Keratinocyte (primary cell): ENCODE data around the gene POU2F2. TPM values are rescaled to one million over a fixed set of nuclear protein-coding genes. Genes with fewer than 3 reads are reported as not detected.
A peak's percentile ranks its signal among the peaks of the same experiment; 100 is the strongest.

Experiments used
- DNase-seq: peaks from one replicate; pipeline ENCODE4 v3.0.0-alpha.2; 2011; ENCODE audit warnings: low read depth, missing footprints, low spot score
- FAIRE-seq: peaks from 2 replicates; lab custom pipeline; 2011; peaks lifted over from hg19 to GRCh38; lab: Jason Lieb, UNC
- H2AFZ ChIP-seq: 2 replicates; pipeline ENCODE4 v1.6.0; 2012; ENCODE audit warnings: low read length, control low read depth, inconsistent platforms; ENCODE audit not compliant: control insufficient read depth
- H3K27ac ChIP-seq: 2 replicates; pipeline ENCODE4 v1.5.1; 2011; ENCODE audit warnings: low read length; ENCODE audit not compliant: control insufficient read depth, insufficient read depth
- H3K27me3 ChIP-seq: 3 replicates; pipeline ENCODE4 v1.6.0; 2011; ENCODE audit warnings: low read length; ENCODE audit not compliant: control insufficient read depth, insufficient read depth; ENCODE audit errors: extremely low read depth
- H3K36me3 ChIP-seq, 2 experiments: 2 replicates in 1 of 2; 3 replicates in 1 of 2; pipeline ENCODE4 v1.5.1; 2011; ENCODE audit warnings: low read length in 2 of 2, mild to moderate bottlenecking in 1 of 2; ENCODE audit not compliant: control insufficient read depth in 2 of 2, insufficient read depth in 2 of 2; ENCODE audit errors: extremely low read depth in 1 of 2
- H3K4me1 ChIP-seq: 3 replicates; pipeline ENCODE4 v1.5.1; 2011; ENCODE audit warnings: low read length; ENCODE audit not compliant: control insufficient read depth, insufficient read depth; ENCODE audit errors: extremely low read depth
- H3K4me2 ChIP-seq: 3 replicates; pipeline ENCODE4 v1.6.0; 2011; ENCODE audit warnings: low read depth, low read length; ENCODE audit not compliant: control insufficient read depth, insufficient read depth; ENCODE audit errors: extremely low read depth
- H3K4me3 ChIP-seq, 3 experiments: fragments of 200-600 bp in 1 of 3; sonication (generic) in 1 of 3; 2 replicates in 2 of 3; 3 replicates in 1 of 3; pipeline ENCODE4 v1.5.1; 2011 to 2016; ENCODE audit warnings: low read length in 3 of 3, mild to moderate bottlenecking in 3 of 3, control low read depth in 2 of 3, inconsistent platforms in 1 of 3, low read depth in 1 of 3, mixed read lengths in 1 of 3, mixed run types in 1 of 3, moderate library complexity in 1 of 3; ENCODE audit not compliant: control insufficient read depth in 2 of 3, insufficient read depth in 2 of 3; ENCODE audit errors: extremely low read depth in 1 of 3
- H3K79me2 ChIP-seq: 2 replicates; pipeline ENCODE4 v1.6.0; 2012; ENCODE audit warnings: low read length; ENCODE audit not compliant: control insufficient read depth, insufficient read depth
- H3K9ac ChIP-seq: 3 replicates; pipeline ENCODE4 v1.6.0; 2011; ENCODE audit warnings: low read length; ENCODE audit not compliant: control insufficient read depth, insufficient read depth; ENCODE audit errors: extremely low read depth
- H3K9me1 ChIP-seq: 3 replicates; pipeline ENCODE4 v1.6.0; 2011; ENCODE audit warnings: low read length; ENCODE audit not compliant: control insufficient read depth, insufficient read depth; ENCODE audit errors: extremely low read depth
- H3K9me3 ChIP-seq: 2 replicates; pipeline ENCODE4 v1.5.1; 2012; ENCODE audit warnings: low read depth, low read length; ENCODE audit not compliant: control insufficient read depth
- H4K20me1 ChIP-seq: 3 replicates; pipeline ENCODE4 v1.6.0; 2011; ENCODE audit warnings: low read length; ENCODE audit not compliant: control insufficient read depth, insufficient read depth; ENCODE audit errors: extremely low read depth
- EZH2 ChIP-seq: IDR thresholded peaks from one replicate; pipeline ENCODE4 v1.6.1; 2012; ENCODE audit warnings: inconsistent platforms, mild to moderate bottlenecking, low read length, moderate library complexity
- dilution Hi-C: fragments of 300-500 bp; cut with MboI; formaldehyde crosslinking; loops from one replicate; pipeline ENCODE4 v1.7.0; 2020; ENCODE audit warnings: low sequenced_read_pairs; ENCODE audit not compliant: extremely low pct_ligation_motif_present
- polyA plus RNA-seq, 5 experiments: library from polyadenylated mRNA; depleted of rRNA in 3 of 5; stranded (reverse) in 3 of 5; stranded (forward) in 1 of 5; unstranded in 1 of 5; fragments of >200 nt; gene quantifications; 1 replicate in 1 of 5; 2 replicates in 3 of 5; 3 replicates in 1 of 5; pipeline versions ENCODE4 v1.2.1 to v1.2.3, GENCODE V29; 2011 to 2012; ENCODE audit warnings: missing spikeins in 2 of 5, low read depth in 1 of 5, low replicate concordance in 1 of 5
- TF ChIP-seq, protein P1 (sequence below), 3 experiments: IDR thresholded peaks in 1 of 3; conservative IDR thresholded peaks in 1 of 3; optimal IDR thresholded peaks in 1 of 3; 2 replicates in 2 of 3; 3 replicates in 1 of 3; pipeline versions ENCODE3 to v1.5.1; 2011; ENCODE audit warnings: low read length in 3 of 3, mild to moderate bottlenecking in 3 of 3, moderate library complexity in 2 of 3, control low read depth in 1 of 3, inconsistent platforms in 1 of 3; ENCODE audit not compliant: insufficient read depth in 2 of 3; ENCODE audit errors: extremely low read depth in 1 of 3

POU2F2 gene
- polyA plus RNA-seq, 1 donor (not counting 4 experiments of a cell fraction or from before 2014, with no cell fraction given): 7.0 TPM

DNA sequence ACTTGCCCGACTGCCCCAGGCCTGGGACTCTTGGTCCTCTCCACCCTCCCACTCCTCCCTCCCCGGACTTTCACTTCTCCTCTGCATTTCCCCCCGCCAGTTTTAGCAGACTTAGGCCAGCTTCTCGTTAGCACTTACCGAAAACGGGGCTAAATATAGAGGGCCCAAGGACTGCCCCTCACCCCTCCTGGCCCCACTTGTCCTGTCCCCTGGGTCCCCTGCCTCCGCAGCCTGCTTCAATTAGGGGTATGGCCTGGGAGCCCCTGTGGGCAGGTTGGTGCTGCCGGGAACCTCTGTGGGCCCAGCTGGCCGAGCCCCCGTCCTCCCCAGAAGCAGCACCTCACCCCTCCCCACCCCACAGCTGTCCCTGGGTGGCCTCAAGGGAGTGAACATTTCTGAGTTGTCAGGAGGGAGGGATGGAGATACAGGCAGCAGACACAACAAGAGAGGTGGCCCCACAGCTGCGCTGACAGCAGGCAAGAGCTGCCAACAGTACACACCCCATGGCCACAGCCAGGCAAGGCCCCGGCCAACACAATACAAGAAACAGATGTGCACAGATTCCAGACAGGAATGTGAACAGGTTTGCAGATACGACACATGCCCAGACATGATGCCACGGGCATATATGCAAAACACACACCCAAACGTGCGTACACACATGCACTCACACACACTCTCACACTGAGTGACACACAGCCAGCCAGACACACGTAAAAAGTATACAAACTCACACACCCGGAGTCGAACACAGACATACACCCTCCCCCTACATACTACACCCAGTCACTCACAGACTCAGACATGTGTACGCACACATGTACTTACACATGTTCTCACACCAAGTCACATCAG is 2.6 kb downstream of the POU2F2 start:
- dilution Hi-C loops: no loop called here

DNA sequence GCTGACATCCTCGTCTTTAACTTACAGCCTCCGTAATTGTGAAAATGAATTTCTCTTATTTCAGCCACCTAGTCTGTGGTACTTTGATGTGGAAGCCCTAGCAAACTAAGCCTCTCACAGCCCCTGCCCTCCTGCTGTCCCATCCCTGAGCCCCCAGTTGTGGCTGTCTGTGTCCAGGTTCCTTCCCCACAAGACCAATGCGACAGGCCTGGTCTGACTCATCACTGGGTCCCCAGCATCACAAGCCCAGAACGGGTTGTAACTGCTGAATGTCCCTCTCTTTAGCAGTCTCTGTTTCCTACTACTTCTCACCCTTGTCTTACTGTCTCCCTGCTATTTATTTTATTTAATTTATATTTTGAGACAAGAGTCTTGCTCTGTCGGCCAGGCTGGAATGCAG is 5.7 kb downstream of the POU2F2 start:
- H3K4me3 ChIP-seq: no peak overlapping the region
- no peaks in the 10 kb centered on the region for H3K27me3 ChIP-seq
- no peak for TF ChIP-seq EZH2
- TF ChIP-seq, protein P1, sequence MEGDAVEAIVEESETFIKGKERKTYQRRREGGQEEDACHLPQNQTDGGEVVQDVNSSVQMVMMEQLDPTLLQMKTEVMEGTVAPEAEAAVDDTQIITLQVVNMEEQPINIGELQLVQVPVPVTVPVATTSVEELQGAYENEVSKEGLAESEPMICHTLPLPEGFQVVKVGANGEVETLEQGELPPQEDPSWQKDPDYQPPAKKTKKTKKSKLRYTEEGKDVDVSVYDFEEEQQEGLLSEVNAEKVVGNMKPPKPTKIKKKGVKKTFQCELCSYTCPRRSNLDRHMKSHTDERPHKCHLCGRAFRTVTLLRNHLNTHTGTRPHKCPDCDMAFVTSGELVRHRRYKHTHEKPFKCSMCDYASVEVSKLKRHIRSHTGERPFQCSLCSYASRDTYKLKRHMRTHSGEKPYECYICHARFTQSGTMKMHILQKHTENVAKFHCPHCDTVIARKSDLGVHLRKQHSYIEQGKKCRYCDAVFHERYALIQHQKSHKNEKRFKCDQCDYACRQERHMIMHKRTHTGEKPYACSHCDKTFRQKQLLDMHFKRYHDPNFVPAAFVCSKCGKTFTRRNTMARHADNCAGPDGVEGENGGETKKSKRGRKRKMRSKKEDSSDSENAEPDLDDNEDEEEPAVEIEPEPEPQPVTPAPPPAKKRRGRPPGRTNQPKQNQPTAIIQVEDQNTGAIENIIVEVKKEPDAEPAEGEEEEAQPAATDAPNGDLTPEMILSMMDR (optimal IDR thresholded peaks at IDR 0.05 in 1 of 3, IDR thresholded peaks at IDR 0.05 in 1 of 3, conservative IDR thresholded peaks at IDR 0.05 in 1 of 3; ENCODE audit: extremely low read depth in 1 of 3, insufficient read depth in 2 of 3, low read length in 3 of 3): no peak
- H3K4me2 ChIP-seq: no peak overlapping the region
- H3K79me2 ChIP-seq: peaks cover 11% of the 10 kb centered on the region
- no peak overlapping the region for H3K9ac ChIP-seq
- no peaks in the 10 kb centered on the region for H3K36me3 ChIP-seq
- no peak overlapping the region for H3K27ac ChIP-seq
- no peak for DNase-seq
- no peak for FAIRE-seq
- H2AFZ ChIP-seq: no peak overlapping the region
- no peaks in the 10 kb centered on the region for H4K20me1 ChIP-seq
- H3K9me1 ChIP-seq: no peaks in the 10 kb centered on the region
- H3K4me1 ChIP-seq: peaks cover 35% of the 10 kb centered on the region
- no peaks in the 10 kb centered on the region for H3K9me3 ChIP-seq
- dilution Hi-C loops: no loop called here

More for the DNA sequence above, 2.6 kb downstream of the POU2F2 start:
- Histone ChIP-seq H2AFZ (peak overlapping the region; percentile 2), H3K9ac (peak overlapping the region; percentile 49), H4K20me1 (no peaks in the 10 kb centered on the region), H3K4me1 (peaks cover 28% of the 10 kb centered on the region), H3K36me3 (no peaks in the 10 kb centered on the region), H3K27ac (peak overlapping the region; percentile 78), H3K4me2 (peak overlapping the region; percentile 91), H3K79me2 (peaks cover 16% of the 10 kb centered on the region), H3K9me3 (no peaks in the 10 kb centered on the region), H3K9me1 (no peaks in the 10 kb centered on the region), H3K27me3 (no peaks in the 10 kb centered on the region), H3K4me3 (peak overlapping the region in 2 of 3 experiments; percentile 18 to 52)
- DNase-seq (peak; percentile 99), FAIRE-seq (peak; percentile 100)
- TF ChIP-seq, protein P1 (optimal IDR thresholded peaks at IDR 0.05 in 1 of 3, IDR thresholded peaks at IDR 0.05 in 1 of 3, conservative IDR thresholded peaks at IDR 0.05 in 1 of 3; ENCODE audit: extremely low read depth in 1 of 3, insufficient read depth in 2 of 3, low read length in 3 of 3): no peak
